Embryonic facial prominence (tissue), 1 donor: ENCODE results near the gene LCN12.

Source experiments
- DNase-seq: peaks from one replicate; pipeline ENCODE4 v3.0.0-alpha.2; 2016; ENCODE audit errors: extremely low spot score

LCN12 gene

DNA sequence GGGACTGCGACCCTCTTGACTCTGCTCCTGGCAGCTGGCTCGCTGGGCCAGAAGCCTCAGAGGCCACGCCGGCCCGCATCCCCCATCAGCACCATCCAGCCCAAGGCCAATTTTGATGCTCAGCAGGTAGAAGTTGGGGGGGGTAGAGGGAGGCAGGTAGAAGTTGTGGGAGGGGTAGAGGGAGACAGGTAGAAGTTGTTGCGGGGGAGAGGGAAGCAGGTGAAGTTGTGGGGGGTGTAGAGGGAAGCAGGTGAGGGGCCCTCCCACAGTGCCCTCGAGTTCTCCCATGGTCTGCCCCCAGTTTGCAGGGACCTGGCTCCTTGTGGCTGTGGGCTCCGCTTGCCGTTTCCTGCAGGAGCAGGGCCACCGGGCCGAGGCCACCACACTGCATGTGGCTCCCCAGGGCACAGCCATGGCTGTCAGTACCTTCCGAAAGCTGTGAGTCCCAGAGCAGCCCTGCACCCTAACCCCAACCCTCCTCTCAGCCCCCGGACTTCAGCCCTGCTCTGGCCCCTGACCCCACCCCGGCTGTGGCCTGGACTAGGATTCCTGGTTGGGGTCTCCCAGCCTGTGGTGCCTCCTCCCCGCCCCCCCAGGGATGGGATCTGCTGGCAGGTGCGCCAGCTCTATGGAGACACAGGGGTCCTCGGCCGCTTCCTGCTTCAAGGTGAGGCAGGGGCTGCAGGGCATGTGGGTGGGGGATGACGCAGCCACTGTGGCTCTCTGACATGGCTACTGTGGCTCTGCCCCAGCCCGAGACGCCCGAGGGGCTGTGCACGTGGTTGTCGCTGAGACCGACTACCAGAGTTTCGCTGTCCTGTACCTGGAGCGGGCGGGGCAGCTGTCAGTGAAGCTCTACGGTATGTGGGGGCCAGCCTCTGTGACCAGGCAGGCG, 6.5 kb upstream of the LCN12 start:
- no peak for DNase-seq

- no peak for DNase-seq
These were observed 5.6 kb upstream of the LCN12 start for GRCh38 chr9:136946228-136947027.

DNA sequence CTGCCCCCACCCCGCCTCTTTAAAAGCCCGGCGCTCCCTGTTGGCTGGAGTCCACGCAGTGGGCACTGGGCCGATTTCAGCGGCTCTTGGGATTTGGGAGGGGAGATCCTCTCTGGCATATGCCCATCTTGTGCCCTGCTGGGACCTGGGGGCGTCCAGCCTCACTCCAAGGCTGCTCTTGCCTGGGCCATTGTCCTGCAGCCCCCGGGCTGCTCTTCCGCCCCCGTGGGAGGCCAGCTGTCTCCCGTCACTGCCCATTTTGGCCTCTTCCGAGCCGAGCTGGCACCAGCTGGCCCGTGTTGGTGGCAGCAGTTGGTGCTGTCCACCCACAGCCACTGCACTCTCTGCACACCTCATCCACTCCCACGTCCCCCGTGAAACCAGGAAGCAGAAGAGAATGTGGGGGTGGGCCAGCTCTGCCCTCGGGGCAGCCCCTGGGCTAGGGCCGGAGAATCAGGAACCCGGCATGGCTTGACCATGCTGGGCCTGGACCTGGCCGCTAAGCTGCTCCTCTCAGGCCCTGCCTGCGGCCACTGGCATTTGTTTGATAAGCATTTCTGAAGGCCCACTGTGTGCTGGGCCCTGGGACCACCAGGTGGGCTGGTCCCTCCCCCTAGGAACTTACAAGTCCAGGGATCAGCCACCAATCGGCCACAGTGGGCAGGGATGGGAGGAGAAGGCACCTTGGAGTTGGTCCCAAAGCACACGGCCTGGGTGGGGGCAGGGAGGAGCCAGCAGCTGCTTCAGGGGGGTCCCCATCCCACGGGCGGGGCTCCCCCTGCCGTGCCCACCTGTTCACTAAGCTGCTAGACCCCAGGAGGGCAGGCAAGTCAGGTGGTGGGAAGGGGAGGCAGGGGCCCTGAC, 4.8 kb upstream of the LCN12 start:
- DNase-seq = no peak

DNA sequence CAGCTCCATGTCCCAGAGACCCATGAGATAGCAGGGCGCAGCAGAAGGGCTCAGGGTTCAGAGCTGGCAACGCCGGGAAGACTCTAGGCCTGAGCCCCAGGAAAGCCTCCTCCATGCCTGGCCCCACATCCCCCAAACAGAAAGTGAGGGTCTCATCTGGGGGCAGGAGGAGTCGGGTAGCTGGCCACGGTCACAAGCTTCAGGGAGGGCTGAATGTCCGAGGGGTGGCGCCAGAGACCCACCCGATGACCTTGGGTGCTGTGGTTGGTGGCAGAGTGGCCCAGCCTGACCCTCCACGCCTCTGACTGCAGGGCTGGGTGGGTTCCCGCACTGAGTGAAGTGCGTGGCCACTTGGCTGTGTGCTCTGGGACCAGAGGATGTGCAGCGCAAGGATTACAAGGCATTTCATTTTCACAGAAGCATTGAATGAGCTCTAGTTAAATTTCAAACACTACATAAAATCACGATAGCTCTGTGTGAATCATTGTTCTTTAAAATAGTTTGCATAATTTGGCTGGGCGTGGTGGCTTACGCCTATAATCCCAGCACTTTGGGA, 4.0 kb upstream of the LCN12 start:
- no peak for DNase-seq

DNA sequence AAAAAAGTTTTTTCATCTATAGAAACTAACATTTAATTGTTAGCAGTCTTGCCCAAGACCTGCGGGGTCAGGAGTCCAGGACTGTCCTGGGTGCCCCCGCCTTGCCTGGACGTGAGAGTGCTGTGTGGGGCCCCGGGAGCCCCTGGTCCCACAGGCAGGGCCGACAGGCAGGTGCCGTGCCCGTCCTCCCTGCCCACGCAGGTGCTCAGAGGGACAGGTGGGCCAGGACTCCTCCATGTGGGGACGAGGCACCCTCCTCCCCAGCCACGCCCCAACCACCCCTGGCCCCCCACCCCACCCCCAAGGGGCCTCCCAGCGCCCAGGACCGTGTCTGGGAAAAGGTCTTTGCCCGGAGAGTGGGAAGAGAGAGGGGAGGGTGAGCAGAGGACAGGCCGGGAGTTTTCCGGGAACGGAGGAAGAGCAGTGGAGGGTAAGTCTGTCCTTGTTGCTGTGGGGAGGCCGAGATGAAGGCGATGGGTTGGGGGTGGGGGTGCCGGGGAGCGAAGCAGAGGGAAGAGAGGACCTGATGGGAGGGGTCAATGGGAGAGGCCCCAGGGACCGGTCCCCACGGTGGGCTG, 2.7 kb upstream of the LCN12 start:
- DNase-seq = no peak

DNA sequence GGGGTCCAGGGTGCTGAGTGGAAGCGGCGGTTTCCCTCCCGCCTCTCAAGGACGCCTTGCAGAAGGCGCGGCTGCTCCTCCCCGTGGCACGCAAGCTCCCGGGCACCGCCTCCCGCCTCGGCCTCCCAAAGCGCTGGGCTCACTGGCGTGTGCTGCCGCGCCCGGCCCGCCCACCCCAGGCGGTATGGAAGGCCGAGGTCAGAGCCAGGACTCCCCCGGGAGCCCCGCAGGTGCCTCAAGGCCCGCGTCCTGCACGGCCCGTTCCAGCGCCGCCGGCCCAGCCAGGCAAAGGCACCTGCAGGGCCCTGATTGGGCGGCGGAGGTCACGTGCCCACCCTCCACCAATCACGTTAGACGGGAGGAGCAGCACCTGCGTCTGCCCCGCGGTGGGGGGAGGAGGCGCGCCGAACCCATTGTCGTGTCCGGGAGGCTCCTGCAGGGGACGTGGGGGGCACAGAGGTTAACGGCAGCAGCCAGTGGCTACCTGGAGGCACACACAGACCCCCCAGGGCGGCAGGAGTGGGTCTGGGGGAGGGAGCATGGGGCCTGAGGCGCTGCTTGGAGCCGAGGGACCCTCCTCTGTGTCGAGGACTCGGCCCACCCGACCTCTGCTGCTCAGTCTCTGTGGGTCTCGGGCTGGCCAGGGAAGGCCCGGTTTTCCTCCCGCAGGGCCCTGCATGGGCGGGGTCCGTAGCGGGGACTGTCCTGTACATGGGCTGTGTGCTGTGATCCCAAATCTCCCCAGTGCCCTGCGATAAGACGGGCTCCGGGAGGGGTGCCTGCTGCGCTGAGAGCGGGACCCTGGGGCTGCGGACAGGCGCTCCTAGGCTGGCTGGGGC, 2.0 kb upstream of the LCN12 start:
- DNase-seq = peak; percentile 67

GRCh38 chr9:136950656-136951276, 1.3 kb upstream of the LCN12 start:
- no peak for DNase-seq

DNA sequence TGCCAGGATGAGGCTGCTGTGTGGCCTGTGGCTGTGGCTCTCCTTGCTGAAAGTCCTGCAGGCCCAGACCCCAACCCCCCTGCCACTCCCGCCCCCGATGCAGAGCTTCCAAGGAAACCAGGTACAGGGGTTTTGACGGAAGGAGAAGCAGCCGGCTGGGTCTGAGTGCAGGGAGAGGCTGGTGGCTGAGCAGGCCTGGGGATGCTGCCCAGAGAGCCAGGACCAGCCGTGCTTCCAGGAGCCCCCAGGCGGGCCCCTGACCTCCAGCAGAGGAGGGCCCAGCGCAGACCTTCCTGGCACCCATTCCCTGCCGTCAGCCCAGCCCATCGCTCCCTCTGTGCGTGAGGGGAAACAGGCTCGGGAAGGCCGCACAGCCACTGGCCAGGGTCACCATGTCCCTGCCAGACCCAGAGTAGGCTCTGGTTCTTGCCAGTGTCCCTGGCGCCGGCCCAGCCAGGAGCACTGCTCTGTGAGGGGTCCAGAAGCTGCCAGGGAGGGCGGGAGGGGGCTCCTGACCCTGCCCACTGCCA, 313 bp downstream of the LCN12 start:
- no peak for DNase-seq

DNA sequence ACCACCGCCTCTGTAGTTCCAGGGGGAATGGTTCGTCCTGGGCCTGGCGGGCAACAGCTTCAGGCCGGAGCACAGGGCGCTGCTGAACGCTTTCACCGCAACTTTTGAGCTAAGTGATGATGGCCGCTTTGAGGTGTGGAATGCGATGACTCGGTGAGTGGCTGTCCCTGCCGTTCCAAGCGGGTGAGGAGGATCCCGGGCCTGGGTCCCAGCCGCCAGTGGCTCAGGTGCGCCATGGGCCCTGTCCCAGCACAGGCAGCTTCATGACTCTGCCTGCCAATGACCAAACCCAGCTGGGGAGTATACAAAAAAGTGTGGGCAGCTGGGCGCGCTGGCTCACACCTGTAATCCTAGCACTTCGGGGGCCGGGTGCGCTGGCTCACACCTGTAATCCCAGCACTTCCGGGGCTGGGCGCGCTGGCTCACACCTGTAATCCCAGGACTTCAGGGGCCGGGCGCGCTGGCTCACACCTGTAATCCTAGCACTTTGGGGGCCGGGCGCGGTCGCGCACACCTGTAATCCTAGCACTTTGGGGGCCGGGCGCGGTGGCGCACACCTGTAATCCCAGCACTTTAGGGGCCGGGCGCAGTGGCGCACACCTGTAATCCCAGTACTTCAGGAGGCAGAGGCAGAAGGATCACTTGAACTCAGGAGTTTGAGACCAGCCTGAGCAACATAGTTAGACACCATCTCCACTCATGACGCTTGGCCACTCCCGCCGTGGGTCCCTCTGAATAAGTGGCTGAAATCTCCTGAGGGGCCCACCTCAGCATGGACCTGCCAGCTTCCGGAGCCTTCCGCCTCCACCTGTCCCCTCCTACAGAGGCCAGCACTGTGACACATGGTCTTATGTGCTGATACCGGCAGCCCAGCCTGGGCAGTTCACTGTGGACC, 1.1 kb downstream of the LCN12 start:
- DNase-seq = no peak

DNA sequence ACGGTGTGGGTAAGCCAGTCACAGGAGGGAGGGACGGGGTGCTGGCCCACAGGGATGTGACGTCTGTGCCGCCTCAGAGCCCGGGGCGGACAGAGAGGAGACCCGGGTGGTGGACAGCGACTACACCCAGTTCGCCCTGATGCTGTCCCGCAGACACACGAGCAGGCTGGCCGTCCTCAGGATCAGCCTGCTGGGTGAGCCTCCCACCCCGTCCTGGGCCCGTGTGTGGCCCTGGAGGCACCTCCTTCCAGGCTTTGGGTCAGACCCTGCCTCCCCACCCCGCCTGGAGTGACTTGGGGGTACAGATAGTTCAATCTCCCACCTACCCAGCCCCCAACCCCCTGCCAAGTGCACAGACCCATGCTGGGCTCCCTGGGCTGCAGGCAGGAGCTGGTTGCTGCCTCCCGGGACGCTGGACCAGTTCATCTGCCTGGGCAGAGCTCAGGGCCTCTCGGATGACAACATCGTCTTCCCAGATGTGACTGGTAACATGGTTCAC, 1.7 kb downstream of the LCN12 start:
- no peak for DNase-seq

DNA sequence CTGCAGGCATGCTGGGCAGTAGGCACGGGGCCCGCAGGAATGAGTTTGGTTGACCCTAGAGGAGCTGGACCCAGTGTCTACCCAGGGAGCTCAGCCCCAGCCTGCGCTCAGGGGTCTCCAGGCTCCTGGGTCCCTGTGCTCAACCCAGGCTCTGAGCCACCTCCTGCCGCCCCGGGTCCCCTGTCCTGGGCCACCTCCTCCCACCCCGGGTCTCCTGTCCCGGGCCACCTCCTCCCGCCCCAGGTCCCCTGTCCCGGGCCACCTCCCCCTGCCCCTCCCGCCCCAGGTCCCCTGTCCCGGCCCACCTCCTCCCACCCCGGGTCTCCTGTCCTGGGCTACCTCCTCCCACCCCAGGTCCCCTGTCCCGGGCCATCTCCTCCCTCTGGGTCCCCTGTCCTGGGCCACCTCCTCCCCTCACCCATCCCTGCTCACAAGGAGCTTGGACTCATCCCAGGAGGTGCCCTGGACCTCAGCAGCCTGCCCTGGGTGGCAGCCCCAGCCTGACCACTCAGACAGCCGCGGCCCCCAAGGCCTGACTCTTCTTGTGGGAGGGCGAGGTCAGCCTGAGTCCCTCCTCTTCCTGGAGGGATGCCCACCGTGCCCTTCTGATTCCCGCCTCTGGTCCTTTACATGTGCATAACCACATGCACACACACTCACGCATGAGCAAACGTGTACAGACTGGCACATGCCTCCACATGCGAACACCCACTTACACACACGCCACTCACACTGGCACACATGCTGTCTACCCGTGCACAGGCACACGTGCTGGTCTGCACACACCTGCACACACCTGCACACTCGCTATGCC, 2.4 kb downstream of the LCN12 start:
- DNase-seq = no peak

DNA sequence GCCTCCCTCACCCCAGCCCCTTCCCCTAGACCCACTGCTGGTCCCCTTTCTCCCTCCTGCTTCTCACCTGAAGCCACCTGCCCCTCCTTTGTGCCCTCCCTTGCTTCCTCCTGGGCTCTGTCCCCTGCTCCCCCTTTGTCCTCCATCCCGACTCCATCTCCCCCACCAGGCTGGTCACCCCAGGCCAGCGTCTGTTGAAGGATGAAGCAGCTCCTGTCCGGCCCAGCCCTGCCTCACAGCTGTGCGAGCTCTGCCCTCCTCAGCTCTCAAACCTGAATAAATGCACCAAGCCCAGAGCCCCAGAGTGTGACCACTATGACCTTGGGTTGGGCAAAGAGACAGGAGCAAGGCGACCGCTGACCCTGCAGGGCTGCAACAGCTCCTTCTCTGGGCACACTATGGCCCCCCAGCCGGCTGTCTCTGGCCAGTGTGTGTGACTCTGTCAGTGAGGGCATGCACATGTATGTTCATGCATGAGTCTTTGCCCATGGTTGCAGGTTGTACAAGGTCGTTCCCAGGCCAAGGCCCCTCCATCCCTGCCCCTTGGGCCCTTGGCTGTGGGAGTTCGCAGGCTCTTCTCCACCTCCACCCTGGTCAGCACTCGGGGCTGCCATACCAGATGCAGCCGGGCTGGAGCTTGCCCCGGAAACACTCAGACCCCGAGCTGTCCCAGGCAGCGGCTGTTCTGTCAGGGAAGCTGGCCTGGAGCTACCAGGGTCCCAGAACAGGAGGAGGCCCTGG, 3.3 kb downstream of the LCN12 start:
- DNase-seq = no peak

- no peak for DNase-seq
These were observed 3.9 kb downstream of the LCN12 start for GRCh38 chr9:136955943-136956335.

- no peak for DNase-seq
These were observed 4.5 kb downstream of the LCN12 start for GRCh38 chr9:136956604-136957003.

GRCh38 chr9:136957461-136957860, 5.4 kb downstream of the LCN12 start:
- DNase-seq = no peak

DNA sequence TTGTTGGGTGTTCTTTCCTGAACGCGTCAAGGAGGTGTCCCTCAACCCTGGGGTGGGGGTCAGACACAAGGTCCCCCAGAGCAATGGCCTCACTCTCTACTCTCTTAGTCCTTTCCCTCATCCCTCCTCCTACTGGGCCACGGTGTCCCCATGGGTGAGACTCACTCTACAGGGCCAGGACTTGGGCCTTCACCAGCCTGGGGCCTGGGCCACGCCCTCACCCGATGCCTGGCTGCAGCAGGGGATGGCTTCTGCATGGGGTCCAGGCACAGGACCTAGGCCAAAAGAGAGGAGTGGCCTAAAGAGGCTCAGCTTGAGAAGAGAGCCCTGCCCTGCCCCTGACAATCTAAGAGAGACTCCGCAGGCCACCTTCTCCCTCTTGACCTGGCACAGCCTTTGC, 5.8 kb downstream of the LCN12 start:
- no peak for DNase-seq

GRCh38 chr9:136958473-136958872, 6.4 kb downstream of the LCN12 start:
- no peak for DNase-seq
